Prostate gland (tissue), 2 donors: ENCODE data around the gene UNC13B.

Experiments used
- CTCF ChIP-seq, 4 experiments: fragments of 200-600 bp in 2 of 4; fragments of 450-650 bp in 2 of 4; sonication (generic) in 2 of 4; IDR thresholded peaks; 1 replicate in 3 of 4; 2 replicates in 1 of 4; pipeline ENCODE4 v1.5.1; 2016 to 2019; ENCODE audit warnings: antibody characterized with exemption in 4 of 4, mild to moderate bottlenecking in 2 of 4, moderate library complexity in 2 of 4
- POLR2AphosphoS5 ChIP-seq: sonication (generic); formaldehyde crosslinking; IDR thresholded peaks from one replicate; pipeline ENCODE4 v1.6.1; 2017; ENCODE audit warnings: antibody characterized with exemption

GRCh38 chr9:35340046-35340445, 178.2 kb downstream of the UNC13B start:
- no peak for TF ChIP-seq CTCF (IDR thresholded peaks at IDR 0.05)
- no peak for TF ChIP-seq POLR2AphosphoS5
